HepG2 (cell line): ENCODE data around the gene DAPK3. TPM values are rescaled to one million over a fixed set of nuclear protein-coding genes. Genes with fewer than 3 reads are reported as not detected.

Source experiments
- ARID2 ChIP-seq: sonication (generic); formaldehyde crosslinking; IDR thresholded peaks from 2 replicates; pipeline ENCODE4 v1.8.1; 2022; ENCODE audit warnings: mild to moderate bottlenecking, missing genetic modification reagents, borderline replicate concordance
- BORCS8-MEF2B ChIP-seq: sonication (generic); formaldehyde crosslinking; IDR thresholded peaks from 2 replicates; pipeline ENCODE4 v1.8.0; 2022; ENCODE audit warnings: mild to moderate bottlenecking, missing genetic modification reagents
- GABPB1 ChIP-seq: IDR thresholded peaks from 2 replicates; pipeline ENCODE4 v1.6.1; 2016; ENCODE audit warnings: mild to moderate bottlenecking, missing genetic modification reagents, moderate library complexity, missing compliant biosample characterization
- NR2F1 ChIP-seq, 2 experiments: fragments of 450-650 bp in 1 of 2; formaldehyde crosslinking in 1 of 2; IDR thresholded peaks; 2 replicates each; pipeline versions ENCODE4 v1.5.0 to v1.6.1; 2016 to 2020; ENCODE audit warnings: mild to moderate bottlenecking in 1 of 2, missing compliant biosample characterization in 1 of 2, missing genetic modification reagents in 1 of 2, moderate library complexity in 1 of 2
- PHF20 ChIP-seq: sonication (generic); formaldehyde crosslinking; IDR thresholded peaks from 2 replicates; pipeline ENCODE4 v1.5.0; 2020; ENCODE audit warnings: mild to moderate bottlenecking, missing genetic modification reagents
- SOX13 ChIP-seq, 3 experiments: fragments of 450-650 bp in 1 of 3; sonication (generic) in 1 of 3; formaldehyde crosslinking in 1 of 3; IDR thresholded peaks in 2 of 3; conservative IDR thresholded peaks in 1 of 3; 2 replicates each; pipeline versions ENCODE4 v1.5.0 to v1.6.1; 2016 to 2020; ENCODE audit warnings: antibody characterized with exemption in 1 of 3, mild to moderate bottlenecking in 1 of 3, missing compliant biosample characterization in 1 of 3, missing genetic modification reagents in 1 of 3, moderate library complexity in 1 of 3
- ZMAT3 ChIP-seq: sonication (generic); formaldehyde crosslinking; conservative IDR thresholded peaks from 2 replicates; pipeline ENCODE4 v1.7.0; 2021; ENCODE audit warnings: missing genetic modification reagents
- ZNF225 ChIP-seq: sonication (generic); formaldehyde crosslinking; IDR thresholded peaks from 2 replicates; pipeline ENCODE4 v1.4.0; 2020; ENCODE audit warnings: mild to moderate bottlenecking, missing genetic modification reagents
- ZNF501 ChIP-seq: sonication (generic); formaldehyde crosslinking; IDR thresholded peaks from 2 replicates; pipeline ENCODE4 v1.5.1; 2020; ENCODE audit warnings: mild to moderate bottlenecking, moderate library complexity, missing genetic modification reagents
- polyA plus RNA-seq, 8 experiments: library from polyadenylated mRNA; depleted of rRNA in 3 of 8; stranded (reverse) in 7 of 8; unstranded in 1 of 8; fragments of >200 nt; fragmentation: Illumina TruSeq in 4 of 8; extraction: Trizol in 4 of 8; gene quantifications; 2 replicates each; pipeline versions ENCODE4 v1.2.1 to v1.2.3, GENCODE V29; 2011 to 2016; ENCODE audit warnings: low read depth in 4 of 8, missing spikeins in 1 of 8, mixed read lengths in 1 of 8; ENCODE audit not compliant: insufficient read depth in 1 of 8
- total RNA-seq, 5 experiments: library from RNA; depleted of rRNA; stranded (reverse); fragments of >200 nt; fragmentation: Illumina TruSeq; extraction: Trizol; gene quantifications; 2 replicates each; pipeline ENCODE4 v1.2.3, GENCODE V29; 2016; ENCODE audit warnings: low read depth in 1 of 5
- TF ChIP-seq, protein P1 (sequence below): sonication (generic); formaldehyde crosslinking; IDR thresholded peaks from 2 replicates; pipeline ENCODE4 v1.5.0; 2020; ENCODE audit warnings: mild to moderate bottlenecking, missing genetic modification reagents
- TF ChIP-seq, protein P2 (sequence below): sonication (generic); formaldehyde crosslinking; IDR thresholded peaks from 2 replicates; pipeline ENCODE4 v1.4.0; 2020; ENCODE audit warnings: missing genetic modification reagents, borderline replicate concordance
- TF ChIP-seq, protein P3 (sequence below): sonication (generic); formaldehyde crosslinking; IDR thresholded peaks from 2 replicates; pipeline ENCODE4 v1.4.0; 2020; ENCODE audit warnings: missing genetic modification reagents
- TF ChIP-seq, protein P4 (sequence below): sonication (generic); formaldehyde crosslinking; IDR thresholded peaks from 2 replicates; pipeline ENCODE4 v1.4.0; 2020; ENCODE audit warnings: missing genetic modification reagents

DAPK3 gene
- total and polyA plus RNA-seq, 2 of the 13 experiments (the other 11 are each of a cell fraction or from before 2014, with no cell fraction given): 30.5 to 37.3 TPM

DNA sequence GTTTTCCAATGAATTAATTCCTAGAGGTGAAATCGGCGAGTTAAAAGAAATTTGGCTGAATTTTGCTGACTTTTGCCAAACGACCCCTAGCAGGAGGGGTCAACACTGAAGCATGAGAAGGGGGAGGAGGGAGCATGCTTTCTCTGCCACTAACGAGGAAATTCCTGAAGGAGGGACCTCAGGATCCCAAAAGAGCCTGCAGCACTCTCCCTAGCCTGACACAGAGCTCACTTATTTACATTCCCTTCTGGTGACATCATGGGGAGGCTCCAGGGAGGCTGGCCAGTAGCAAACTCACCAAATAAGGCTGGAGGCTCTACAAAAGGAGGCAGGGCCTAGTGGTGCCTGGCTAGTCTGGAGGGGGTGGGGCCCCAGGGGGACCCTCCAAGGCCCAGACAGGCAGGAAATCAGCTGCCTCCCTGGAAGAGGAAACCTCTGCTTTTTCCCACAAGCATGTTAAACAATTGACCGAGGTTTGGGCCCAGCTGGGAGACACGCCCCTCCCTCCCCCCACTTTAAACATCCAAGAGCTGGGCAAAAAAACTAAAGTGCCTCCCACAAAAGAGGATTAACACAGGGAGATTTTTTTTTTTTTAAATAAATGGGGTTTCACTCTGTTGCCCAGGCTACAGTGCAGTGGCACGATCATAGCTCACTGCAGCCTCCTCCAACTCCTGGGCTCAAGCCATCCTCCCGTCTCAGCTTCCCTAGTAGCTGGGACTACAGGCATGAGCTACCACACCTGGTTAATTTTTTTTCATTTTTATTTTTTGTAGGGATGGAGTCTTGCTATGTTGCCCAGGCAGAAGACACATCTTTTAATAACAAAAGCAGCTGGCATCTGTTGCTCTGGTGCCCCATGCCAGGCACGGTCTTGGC lies 2.1 kb downstream of the DAPK3 start (continued):
- TF ChIP-seq NR2F1 (CRISPR knock-in tag; IDR thresholded peaks at IDR 0.05): no peak
- no peak for TF ChIP-seq ZMAT3 (CRISPR knock-in tag)
- TF ChIP-seq, protein P1, sequence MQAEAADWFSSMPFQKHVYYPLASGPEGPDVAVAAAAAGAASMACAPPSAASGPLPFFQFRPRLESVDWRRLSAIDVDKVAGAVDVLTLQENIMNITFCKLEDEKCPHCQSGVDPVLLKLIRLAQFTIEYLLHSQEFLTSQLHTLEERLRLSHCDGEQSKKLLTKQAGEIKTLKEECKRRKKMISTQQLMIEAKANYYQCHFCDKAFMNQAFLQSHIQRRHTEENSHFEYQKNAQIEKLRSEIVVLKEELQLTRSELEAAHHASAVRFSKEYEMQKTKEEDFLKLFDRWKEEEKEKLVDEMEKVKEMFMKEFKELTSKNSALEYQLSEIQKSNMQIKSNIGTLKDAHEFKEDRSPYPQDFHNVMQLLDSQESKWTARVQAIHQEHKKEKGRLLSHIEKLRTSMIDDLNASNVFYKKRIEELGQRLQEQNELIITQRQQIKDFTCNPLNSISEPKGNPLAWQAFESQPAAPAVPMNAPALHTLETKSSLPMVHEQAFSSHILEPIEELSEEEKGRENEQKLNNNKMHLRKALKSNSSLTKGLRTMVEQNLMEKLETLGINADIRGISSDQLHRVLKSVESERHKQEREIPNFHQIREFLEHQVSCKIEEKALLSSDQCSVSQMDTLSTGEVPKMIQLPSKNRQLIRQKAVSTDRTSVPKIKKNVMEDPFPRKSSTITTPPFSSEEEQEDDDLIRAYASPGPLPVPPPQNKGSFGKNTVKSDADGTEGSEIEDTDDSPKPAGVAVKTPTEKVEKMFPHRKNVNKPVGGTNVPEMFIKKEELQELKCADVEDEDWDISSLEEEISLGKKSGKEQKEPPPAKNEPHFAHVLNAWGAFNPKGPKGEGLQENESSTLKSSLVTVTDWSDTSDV: no peak
- TF ChIP-seq ARID2: no peak
- TF ChIP-seq, protein P2, sequence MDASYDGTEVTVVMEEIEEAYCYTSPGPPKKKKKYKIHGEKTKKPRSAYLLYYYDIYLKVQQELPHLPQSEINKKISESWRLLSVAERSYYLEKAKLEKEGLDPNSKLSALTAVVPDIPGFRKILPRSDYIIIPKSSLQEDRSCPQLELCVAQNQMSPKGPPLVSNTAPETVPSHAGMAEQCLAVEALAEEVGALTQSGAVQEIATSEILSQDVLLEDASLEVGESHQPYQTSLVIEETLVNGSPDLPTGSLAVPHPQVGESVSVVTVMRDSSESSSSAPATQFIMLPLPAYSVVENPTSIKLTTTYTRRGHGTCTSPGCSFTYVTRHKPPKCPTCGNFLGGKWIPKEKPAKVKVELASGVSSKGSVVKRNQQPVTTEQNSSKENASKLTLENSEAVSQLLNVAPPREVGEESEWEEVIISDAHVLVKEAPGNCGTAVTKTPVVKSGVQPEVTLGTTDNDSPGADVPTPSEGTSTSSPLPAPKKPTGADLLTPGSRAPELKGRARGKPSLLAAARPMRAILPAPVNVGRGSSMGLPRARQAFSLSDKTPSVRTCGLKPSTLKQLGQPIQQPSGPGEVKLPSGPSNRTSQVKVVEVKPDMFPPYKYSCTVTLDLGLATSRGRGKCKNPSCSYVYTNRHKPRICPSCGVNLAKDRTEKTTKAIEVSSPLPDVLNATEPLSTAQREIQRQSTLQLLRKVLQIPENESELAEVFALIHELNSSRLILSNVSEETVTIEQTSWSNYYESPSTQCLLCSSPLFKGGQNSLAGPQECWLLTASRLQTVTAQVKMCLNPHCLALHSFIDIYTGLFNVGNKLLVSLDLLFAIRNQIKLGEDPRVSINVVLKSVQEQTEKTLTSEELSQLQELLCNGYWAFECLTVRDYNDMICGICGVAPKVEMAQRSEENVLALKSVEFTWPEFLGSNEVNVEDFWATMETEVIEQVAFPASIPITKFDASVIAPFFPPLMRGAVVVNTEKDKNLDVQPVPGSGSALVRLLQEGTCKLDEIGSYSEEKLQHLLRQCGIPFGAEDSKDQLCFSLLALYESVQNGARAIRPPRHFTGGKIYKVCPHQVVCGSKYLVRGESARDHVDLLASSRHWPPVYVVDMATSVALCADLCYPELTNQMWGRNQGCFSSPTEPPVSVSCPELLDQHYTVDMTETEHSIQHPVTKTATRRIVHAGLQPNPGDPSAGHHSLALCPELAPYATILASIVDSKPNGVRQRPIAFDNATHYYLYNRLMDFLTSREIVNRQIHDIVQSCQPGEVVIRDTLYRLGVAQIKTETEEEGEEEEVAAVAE: no peak
- no peak for TF ChIP-seq ZNF501 (CRISPR knock-in tag)
- TF ChIP-seq BORCS8-MEF2B (CRISPR knock-in tag): no peak
- TF ChIP-seq, protein P3, sequence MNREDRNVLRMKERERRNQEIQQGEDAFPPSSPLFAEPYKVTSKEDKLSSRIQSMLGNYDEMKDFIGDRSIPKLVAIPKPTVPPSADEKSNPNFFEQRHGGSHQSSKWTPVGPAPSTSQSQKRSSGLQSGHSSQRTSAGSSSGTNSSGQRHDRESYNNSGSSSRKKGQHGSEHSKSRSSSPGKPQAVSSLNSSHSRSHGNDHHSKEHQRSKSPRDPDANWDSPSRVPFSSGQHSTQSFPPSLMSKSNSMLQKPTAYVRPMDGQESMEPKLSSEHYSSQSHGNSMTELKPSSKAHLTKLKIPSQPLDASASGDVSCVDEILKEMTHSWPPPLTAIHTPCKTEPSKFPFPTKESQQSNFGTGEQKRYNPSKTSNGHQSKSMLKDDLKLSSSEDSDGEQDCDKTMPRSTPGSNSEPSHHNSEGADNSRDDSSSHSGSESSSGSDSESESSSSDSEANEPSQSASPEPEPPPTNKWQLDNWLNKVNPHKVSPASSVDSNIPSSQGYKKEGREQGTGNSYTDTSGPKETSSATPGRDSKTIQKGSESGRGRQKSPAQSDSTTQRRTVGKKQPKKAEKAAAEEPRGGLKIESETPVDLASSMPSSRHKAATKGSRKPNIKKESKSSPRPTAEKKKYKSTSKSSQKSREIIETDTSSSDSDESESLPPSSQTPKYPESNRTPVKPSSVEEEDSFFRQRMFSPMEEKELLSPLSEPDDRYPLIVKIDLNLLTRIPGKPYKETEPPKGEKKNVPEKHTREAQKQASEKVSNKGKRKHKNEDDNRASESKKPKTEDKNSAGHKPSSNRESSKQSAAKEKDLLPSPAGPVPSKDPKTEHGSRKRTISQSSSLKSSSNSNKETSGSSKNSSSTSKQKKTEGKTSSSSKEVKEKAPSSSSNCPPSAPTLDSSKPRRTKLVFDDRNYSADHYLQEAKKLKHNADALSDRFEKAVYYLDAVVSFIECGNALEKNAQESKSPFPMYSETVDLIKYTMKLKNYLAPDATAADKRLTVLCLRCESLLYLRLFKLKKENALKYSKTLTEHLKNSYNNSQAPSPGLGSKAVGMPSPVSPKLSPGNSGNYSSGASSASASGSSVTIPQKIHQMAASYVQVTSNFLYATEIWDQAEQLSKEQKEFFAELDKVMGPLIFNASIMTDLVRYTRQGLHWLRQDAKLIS: no peak
- TF ChIP-seq GABPB1 (CRISPR knock-in tag): peak; percentile 26; the same call in 1 of the 2 replicates
- TF ChIP-seq PHF20 (CRISPR knock-in tag): peak; percentile 24; the same call in 1 of the 2 replicates
- TF ChIP-seq, protein P4, sequence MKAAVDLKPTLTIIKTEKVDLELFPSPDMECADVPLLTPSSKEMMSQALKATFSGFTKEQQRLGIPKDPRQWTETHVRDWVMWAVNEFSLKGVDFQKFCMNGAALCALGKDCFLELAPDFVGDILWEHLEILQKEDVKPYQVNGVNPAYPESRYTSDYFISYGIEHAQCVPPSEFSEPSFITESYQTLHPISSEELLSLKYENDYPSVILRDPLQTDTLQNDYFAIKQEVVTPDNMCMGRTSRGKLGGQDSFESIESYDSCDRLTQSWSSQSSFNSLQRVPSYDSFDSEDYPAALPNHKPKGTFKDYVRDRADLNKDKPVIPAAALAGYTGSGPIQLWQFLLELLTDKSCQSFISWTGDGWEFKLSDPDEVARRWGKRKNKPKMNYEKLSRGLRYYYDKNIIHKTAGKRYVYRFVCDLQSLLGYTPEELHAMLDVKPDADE (CRISPR knock-in tag): no peak
- TF ChIP-seq SOX13 (IDR thresholded peaks at IDR 0.05): no peak
- peak in 1 of 2 experiments; percentile 30; a peak in 1 of 4 replicates for TF ChIP-seq SOX13 (CRISPR knock-in tag; conservative IDR thresholded peaks at IDR 0.05 in 1 of 2, IDR thresholded peaks at IDR 0.05 in 1 of 2)
- no peak for TF ChIP-seq ZNF225 (CRISPR knock-in tag)
